HEK293 (cell line): ENCODE measurements around the gene FBLL1.

ENCODE experiments used
- CTCF ChIA-PET: fragments of 350-600 bp; formaldehyde crosslinking; extraction: SDS; loops from one replicate; lab custom pipeline; 2021; ENCODE audit warnings: antibody characterized with exemption; lab: Yijun Ruan, JAX
- POLR2A ChIA-PET: fragments of 300-600 bp; formaldehyde crosslinking; extraction: SDS; loops from one replicate; lab custom pipeline; 2020; ENCODE audit warnings: antibody characterized with exemption, inconsistent platforms; lab: Yijun Ruan, JAX
- H3K27ac ChIP-seq: fragments of 200-500 bp; sonication (Bioruptor generic); 2 replicates; pipeline ENCODE4 v1.5.1; 2014; ENCODE audit warnings: low read depth, low read length, control low read depth, inconsistent platforms; ENCODE audit errors: extremely low read depth
- H3K36me3 ChIP-seq, 2 experiments: fragments of 200-500 bp in 1 of 2; sonication (Bioruptor generic) in 1 of 2; 1 replicate in 1 of 2; 2 replicates in 1 of 2; pipeline ENCODE4 v1.5.1; 2014 to 2017; ENCODE audit warnings: inconsistent platforms in 2 of 2, low read length in 2 of 2; ENCODE audit not compliant: control insufficient read depth in 2 of 2, insufficient read depth in 1 of 2
- H3K4me1 ChIP-seq: fragments of 200-500 bp; sonication (Bioruptor generic); 2 replicates; pipeline ENCODE4 v1.5.1; 2014; ENCODE audit warnings: mild to moderate bottlenecking, low read length, inconsistent platforms; ENCODE audit not compliant: control insufficient read depth, insufficient read depth
- H3K4me3 ChIP-seq: 2 replicates; pipeline ENCODE4 v1.5.1; 2011; ENCODE audit warnings: low read depth, mild to moderate bottlenecking, control low read depth, low read length, moderate library complexity
- H3K9me3 ChIP-seq: fragments of 200-500 bp; sonication (Bioruptor generic); 2 replicates; pipeline ENCODE4 v1.5.1; 2014; ENCODE audit warnings: low read depth, low read length, inconsistent platforms; ENCODE audit not compliant: control insufficient read depth, insufficient read depth
- EGR2 ChIP-seq: fragments of 450-650 bp; formaldehyde crosslinking; IDR thresholded peaks from 2 replicates; pipeline ENCODE4 v1.5.1; 2016; ENCODE audit warnings: low read depth, missing biosample characterization, missing genetic modification characterization
- ZBTB20 ChIP-seq: fragments of 450-650 bp; formaldehyde crosslinking; IDR thresholded peaks from 2 replicates; pipeline ENCODE4 v1.5.1; 2016; ENCODE audit warnings: missing biosample characterization, missing genetic modification characterization
- ZNF169 ChIP-seq: fragments of 450-650 bp; formaldehyde crosslinking; IDR thresholded peaks from 2 replicates; pipeline ENCODE4 v1.5.1; 2016; ENCODE audit warnings: missing biosample characterization, missing genetic modification characterization
- ZNF202 ChIP-seq: fragments of 450-650 bp; formaldehyde crosslinking; IDR thresholded peaks from 2 replicates; pipeline ENCODE4 v1.5.1; 2016; ENCODE audit warnings: missing biosample characterization, missing genetic modification characterization, borderline replicate concordance
- ZNF24 ChIP-seq: fragments of 450-650 bp; formaldehyde crosslinking; IDR thresholded peaks from 2 replicates; pipeline ENCODE4 v1.5.1; 2016; ENCODE audit warnings: missing biosample characterization, missing genetic modification characterization
- ZNF548 ChIP-seq: fragments of 450-650 bp; formaldehyde crosslinking; IDR thresholded peaks from 2 replicates; pipeline ENCODE4 v1.5.1; 2016; ENCODE audit warnings: missing biosample characterization, missing genetic modification characterization
- ZNF596 ChIP-seq: fragments of 450-650 bp; IDR thresholded peaks from 2 replicates; pipeline ENCODE4 v1.5.0; 2018; ENCODE audit warnings: missing biosample characterization, mild to moderate bottlenecking, missing genetic modification characterization, moderate library complexity
- ZNF623 ChIP-seq: fragments of 450-650 bp; formaldehyde crosslinking; IDR thresholded peaks from 2 replicates; pipeline ENCODE4 v1.5.1; 2016; ENCODE audit warnings: missing biosample characterization, missing genetic modification characterization
- TF ChIP-seq, protein P1 (sequence below): fragments of 450-650 bp; formaldehyde crosslinking; IDR thresholded peaks from 2 replicates; pipeline ENCODE4 v1.5.1; 2017; ENCODE audit warnings: missing biosample characterization, missing genetic modification characterization
- TF ChIP-seq, protein P2 (sequence below): fragments of 450-650 bp; formaldehyde crosslinking; IDR thresholded peaks from 2 replicates; pipeline ENCODE4 v1.5.1; 2016; ENCODE audit warnings: missing biosample characterization, missing genetic modification characterization
- TF ChIP-seq, protein P3 (sequence below): sonication (generic); formaldehyde crosslinking; IDR thresholded peaks from 2 replicates; pipeline ENCODE4 v1.8.1; 2022; ENCODE audit warnings: mild to moderate bottlenecking, moderate library complexity, missing genetic modification reagents

Gene FBLL1

DNA sequence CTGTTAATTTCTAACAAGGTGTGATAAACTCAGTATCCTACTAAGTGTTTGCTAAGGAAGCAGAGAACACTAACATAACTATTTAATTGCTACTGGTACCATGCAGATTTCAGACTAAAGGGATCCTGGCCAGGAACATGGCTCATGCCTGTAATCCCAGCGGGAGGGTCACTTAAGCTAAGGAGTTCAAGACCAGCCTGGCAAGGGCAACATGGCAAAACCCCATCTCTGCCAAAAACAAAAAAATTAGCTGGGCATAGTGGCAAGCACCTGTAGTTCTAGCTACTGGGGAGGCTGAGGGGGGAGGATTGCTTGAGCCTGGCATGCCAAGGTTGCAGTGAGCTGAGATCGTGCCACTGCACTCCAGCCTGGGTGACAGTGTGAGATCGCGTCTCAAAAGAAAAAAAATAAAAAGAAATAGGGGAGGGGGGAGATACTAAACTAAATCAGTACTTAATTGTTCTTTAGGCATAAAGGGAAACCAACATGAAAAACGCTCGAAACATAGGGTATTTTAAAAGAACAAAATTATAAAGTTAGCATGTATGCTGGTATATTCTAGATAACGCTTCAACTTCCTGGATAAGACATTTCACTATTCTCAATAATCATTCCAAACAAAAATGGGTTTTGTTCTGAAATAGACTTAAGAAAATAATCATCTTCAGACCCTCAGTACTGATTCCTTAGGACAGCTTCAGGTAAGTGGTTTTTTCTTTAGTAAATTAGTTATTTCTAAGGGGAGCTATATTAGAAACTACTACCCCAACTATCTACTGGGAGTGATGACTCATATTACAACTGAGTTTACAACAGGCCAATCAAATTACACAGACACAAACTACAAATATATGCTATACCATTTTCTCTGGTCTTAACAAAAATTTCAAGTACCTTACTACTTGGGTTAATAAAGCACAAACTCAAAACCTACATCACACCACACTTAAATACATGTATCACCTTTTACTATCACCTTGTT is 46.6 kb downstream of the FBLL1 start:
- CTCF ChIA-PET, result interaction anchor here (0.5 to 1.5 kb wide), 3 partner anchors 10 to 77 kb away, joined by 3 to 6 read pairs (median 4); no protein-coding TSS in a partner anchor
- TF ChIP-seq ZNF24 (no peak), EGR2 (tag by site-specific recombination) (no peak), ZNF202 (tag by site-specific recombination) (0 out of 2 replicates have a peak, but pooled peaks have one; percentile 12)
- TF ChIP-seq, protein P1, sequence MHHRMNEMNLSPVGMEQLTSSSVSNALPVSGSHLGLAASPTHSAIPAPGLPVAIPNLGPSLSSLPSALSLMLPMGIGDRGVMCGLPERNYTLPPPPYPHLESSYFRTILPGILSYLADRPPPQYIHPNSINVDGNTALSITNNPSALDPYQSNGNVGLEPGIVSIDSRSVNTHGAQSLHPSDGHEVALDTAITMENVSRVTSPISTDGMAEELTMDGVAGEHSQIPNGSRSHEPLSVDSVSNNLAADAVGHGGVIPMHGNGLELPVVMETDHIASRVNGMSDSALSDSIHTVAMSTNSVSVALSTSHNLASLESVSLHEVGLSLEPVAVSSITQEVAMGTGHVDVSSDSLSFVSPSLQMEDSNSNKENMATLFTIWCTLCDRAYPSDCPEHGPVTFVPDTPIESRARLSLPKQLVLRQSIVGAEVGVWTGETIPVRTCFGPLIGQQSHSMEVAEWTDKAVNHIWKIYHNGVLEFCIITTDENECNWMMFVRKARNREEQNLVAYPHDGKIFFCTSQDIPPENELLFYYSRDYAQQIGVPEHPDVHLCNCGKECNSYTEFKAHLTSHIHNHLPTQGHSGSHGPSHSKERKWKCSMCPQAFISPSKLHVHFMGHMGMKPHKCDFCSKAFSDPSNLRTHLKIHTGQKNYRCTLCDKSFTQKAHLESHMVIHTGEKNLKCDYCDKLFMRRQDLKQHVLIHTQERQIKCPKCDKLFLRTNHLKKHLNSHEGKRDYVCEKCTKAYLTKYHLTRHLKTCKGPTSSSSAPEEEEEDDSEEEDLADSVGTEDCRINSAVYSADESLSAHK (tag by site-specific recombination), result peak; percentile 78
- TF ChIP-seq, protein P2, sequence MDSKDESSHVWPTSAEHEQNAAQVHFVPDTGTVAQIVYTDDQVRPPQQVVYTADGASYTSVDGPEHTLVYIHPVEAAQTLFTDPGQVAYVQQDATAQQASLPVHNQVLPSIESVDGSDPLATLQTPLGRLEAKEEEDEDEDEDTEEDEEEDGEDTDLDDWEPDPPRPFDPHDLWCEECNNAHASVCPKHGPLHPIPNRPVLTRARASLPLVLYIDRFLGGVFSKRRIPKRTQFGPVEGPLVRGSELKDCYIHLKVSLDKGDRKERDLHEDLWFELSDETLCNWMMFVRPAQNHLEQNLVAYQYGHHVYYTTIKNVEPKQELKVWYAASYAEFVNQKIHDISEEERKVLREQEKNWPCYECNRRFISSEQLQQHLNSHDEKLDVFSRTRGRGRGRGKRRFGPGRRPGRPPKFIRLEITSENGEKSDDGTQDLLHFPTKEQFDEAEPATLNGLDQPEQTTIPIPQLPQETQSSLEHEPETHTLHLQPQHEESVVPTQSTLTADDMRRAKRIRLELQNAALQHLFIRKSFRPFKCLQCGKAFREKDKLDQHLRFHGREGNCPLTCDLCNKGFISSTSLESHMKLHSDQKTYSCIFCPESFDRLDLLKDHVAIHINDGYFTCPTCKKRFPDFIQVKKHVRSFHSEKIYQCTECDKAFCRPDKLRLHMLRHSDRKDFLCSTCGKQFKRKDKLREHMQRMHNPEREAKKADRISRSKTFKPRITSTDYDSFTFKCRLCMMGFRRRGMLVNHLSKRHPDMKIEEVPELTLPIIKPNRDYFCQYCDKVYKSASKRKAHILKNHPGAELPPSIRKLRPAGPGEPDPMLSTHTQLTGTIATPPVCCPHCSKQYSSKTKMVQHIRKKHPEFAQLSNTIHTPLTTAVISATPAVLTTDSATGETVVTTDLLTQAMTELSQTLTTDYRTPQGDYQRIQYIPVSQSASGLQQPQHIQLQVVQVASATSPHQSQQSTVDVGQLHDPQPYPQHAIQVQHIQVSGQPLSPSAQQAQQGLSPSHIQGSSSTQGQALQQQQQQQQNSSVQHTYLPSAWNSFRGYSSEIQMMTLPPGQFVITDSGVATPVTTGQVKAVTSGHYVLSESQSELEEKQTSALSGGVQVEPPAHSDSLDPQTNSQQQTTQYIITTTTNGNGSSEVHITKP (tag by site-specific recombination), result peak; percentile 79
- Histone ChIP-seq H3K9me3 (no peaks in the 10 kb centered on the region), H3K4me1 (peaks cover 10% of the 10 kb centered on the region), H3K4me3 (no peak overlapping the region), H3K36me3 (peaks cover 8 to 11% of the 10 kb centered on the region in 2 experiments; a peak in 2 of 3 replicates), H3K27ac (no peak overlapping the region; the same call in 1 of the 2 replicates)
- POLR2A ChIA-PET, result interaction anchor here (0.6 kb wide), 1 partner anchor 28 kb away, joined by 3 read pairs; no protein-coding TSS in a partner anchor

DNA sequence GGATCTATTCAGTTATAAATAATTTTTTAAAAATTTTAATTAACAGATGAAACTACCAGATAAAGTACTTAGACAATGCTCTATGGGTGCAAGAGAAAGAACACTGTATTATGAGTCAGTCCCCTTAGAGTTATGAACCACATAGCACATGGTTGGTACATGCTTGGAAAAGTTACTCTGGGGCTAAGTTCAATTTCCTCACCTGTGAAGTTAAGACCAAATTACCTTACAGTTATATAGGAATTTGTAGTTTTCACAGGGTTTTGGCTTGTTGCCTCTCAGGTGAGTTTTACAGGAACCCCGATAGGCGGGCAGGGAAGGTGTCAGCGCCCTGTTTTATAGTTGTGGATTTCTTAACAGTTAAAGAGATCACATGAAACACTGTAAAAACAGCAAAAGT is 48.9 kb downstream of the FBLL1 start:
- no peak overlapping the region for H3K27ac ChIP-seq
- no peaks in the 10 kb centered on the region for H3K9me3 ChIP-seq
- H3K36me3 ChIP-seq, result peaks cover 8 to 11% of the 10 kb centered on the region in 2 experiments; a peak in 2 of 3 replicates
- ChIA-PET POLR2A (no interaction called here), CTCF (no interaction called here)
- TF ChIP-seq ZNF623 (tag by site-specific recombination) (no peak), ZBTB20 (tag by site-specific recombination) (no peak), ZNF596 (tag by site-specific recombination) (no peak), ZNF548 (tag by site-specific recombination) (no peak), ZNF169 (tag by site-specific recombination) (no peak)
- TF ChIP-seq, protein P3, sequence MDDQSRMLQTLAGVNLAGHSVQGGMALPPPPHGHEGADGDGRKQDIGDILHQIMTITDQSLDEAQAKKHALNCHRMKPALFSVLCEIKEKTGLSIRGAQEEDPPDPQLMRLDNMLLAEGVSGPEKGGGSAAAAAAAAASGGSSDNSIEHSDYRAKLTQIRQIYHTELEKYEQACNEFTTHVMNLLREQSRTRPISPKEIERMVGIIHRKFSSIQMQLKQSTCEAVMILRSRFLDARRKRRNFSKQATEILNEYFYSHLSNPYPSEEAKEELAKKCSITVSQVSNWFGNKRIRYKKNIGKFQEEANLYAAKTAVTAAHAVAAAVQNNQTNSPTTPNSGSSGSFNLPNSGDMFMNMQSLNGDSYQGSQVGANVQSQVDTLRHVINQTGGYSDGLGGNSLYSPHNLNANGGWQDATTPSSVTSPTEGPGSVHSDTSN (CRISPR knock-in tag), result no peak
- H3K4me3 ChIP-seq, result peak overlapping the region; percentile 66
- peaks cover 10% of the 10 kb centered on the region for H3K4me1 ChIP-seq
